ENCODE measurements around the gene IMP3. TPM values are rescaled to one million over a fixed set of nuclear protein-coding genes. Genes with fewer than 3 reads are reported as not detected.

Gene IMP3
- polyA plus RNA-seq, 1 of the 3 experiments (the other 2 are of a cell fraction) = 56.2 TPM

- no peak for TF ChIP-seq REST (IDR thresholded peaks at IDR 0.05; ENCODE audit: low read depth, low read length)
- no peak for TF ChIP-seq RFX5 (IDR thresholded peaks at IDR 0.05; ENCODE audit: low read length)
- no peak for TF ChIP-seq FOXJ3 (CRISPR knock-in tag; IDR thresholded peaks at IDR 0.05)
- TF ChIP-seq EZH2phosphoT487 (IDR thresholded peaks at IDR 0.05; ENCODE audit: borderline replicate concordance, low read depth) = no peak
- no peak for TF ChIP-seq TAF1 (IDR thresholded peaks at IDR 0.05; ENCODE audit: borderline replicate concordance, low read depth, low read length)
- TF ChIP-seq EP300 (IDR thresholded peaks at IDR 0.05; ENCODE audit: borderline replicate concordance in 1 of 2, low read depth in 1 of 2, low read length in 1 of 2) = no peak
These were observed 8.1 kb downstream of the IMP3 start (continued) for GRCh38 chr15:75631935-75632334.

GRCh38 chr15:75625542-75626347, 14.3 kb downstream of the IMP3 start, which contains the start of gene SNUPN:
TSS of gene SNUPN (minus strand) at chr15:75625725. CDS start at chr15:75621051, 4,674 bp downstream.
- ChIA-PET CTCF (interaction anchor here (0.6 to 2.6 kb wide), 10 partner anchors 8 to 257 kb away, joined by 3 to 9 read pairs (median 4); partner anchors contain the start of genes IMP3 and MAN2C1), POLR2A (interaction anchor here (0.6 to 3.0 kb wide), 11 partner anchors 11 to 258 kb away, joined by 3 to 31 read pairs (median 4); partner anchors contain the start of genes IMP3, MAN2C1, SIN3A and SNX33)
- peak; percentile 96 for DNase-seq
- Histone ChIP-seq H3K27me3 (ENCODE audit: insufficient read depth) (no peaks in the 10 kb centered on the region), H3K4me3 (ENCODE audit: low read depth in 2 of 2, low read length in 1 of 2) (peak within 1 kb of the TSS; percentile 73 to 88), H3K79me2 (ENCODE audit: insufficient read depth) (peaks cover 30% of the 10 kb centered on the region), H3K9me3 (no peaks in the 10 kb centered on the region), H3K4me1 (ENCODE audit: control insufficient read depth in 1 of 2, insufficient read depth in 2 of 2, low read depth in 1 of 2, low read length in 1 of 2) (peaks cover 5 to 10% of the 10 kb centered on the region in 2 experiments; a peak in 3 of 4 replicates), H3K27ac (ENCODE audit: low read depth in 2 of 2, low read length in 1 of 2) (peak within 1 kb of the TSS; percentile 92 to 95), H3K4me2 (peak within 1 kb of the TSS; percentile 97), H4K20me1 (ENCODE audit: insufficient read depth) (no peaks in the 10 kb centered on the region), H3K36me3 (replicated peaks in 1 of 2; ENCODE audit: control insufficient read depth in 1 of 2, insufficient read depth in 2 of 2, low read length in 1 of 2) (no peaks in the 10 kb centered on the region), H2AFZ (ENCODE audit: low read depth) (peak within 1 kb of the TSS; percentile 94), H3K9ac (peak within 1 kb of the TSS; percentile 97), H3F3A (replicated peaks; ENCODE audit: insufficient read depth) (peaks cover 38% of the 10 kb centered on the region), H3K9me2 (no peaks in the 10 kb centered on the region)
- 5% methylated on average over 27 of the region's 47 CpGs for WGBS (ENCODE audit: low lambda C conversion rate)
- 0 out of 2 replicates have a peak, but pooled peaks have one; percentile 7 for TF ChIP-seq TEAD4 (IDR thresholded peaks at IDR 0.05; ENCODE audit: borderline replicate concordance, insufficient read depth)
- no peak for TF ChIP-seq FOXJ3 (CRISPR knock-in tag; IDR thresholded peaks at IDR 0.05)
- no peak for TF ChIP-seq RFX5 (IDR thresholded peaks at IDR 0.05; ENCODE audit: low read length)
- no peak for TF ChIP-seq SMC3 (IDR thresholded peaks at IDR 0.05; ENCODE audit: low read depth, low read length)
- TF ChIP-seq RCOR1 (IDR thresholded peaks at IDR 0.05; ENCODE audit: low read length) = peak; percentile 50; the same call in 1 of the 2 replicates
- TF ChIP-seq, protein P1, sequence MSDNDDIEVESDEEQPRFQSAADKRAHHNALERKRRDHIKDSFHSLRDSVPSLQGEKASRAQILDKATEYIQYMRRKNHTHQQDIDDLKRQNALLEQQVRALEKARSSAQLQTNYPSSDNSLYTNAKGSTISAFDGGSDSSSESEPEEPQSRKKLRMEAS (IDR thresholded peaks at IDR 0.05; ENCODE audit: low read depth) = peak; percentile 86
- TF ChIP-seq MXI1 (IDR thresholded peaks at IDR 0.05; ENCODE audit: low read depth, low read length) = 0 out of 2 replicates have a peak, but pooled peaks have one; percentile 8
- TF ChIP-seq, protein P2, sequence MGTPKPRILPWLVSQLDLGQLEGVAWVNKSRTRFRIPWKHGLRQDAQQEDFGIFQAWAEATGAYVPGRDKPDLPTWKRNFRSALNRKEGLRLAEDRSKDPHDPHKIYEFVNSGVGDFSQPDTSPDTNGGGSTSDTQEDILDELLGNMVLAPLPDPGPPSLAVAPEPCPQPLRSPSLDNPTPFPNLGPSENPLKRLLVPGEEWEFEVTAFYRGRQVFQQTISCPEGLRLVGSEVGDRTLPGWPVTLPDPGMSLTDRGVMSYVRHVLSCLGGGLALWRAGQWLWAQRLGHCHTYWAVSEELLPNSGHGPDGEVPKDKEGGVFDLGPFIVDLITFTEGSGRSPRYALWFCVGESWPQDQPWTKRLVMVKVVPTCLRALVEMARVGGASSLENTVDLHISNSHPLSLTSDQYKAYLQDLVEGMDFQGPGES (IDR thresholded peaks at IDR 0.05; ENCODE audit: low read depth, low read length) = no peak
- no peak for TF ChIP-seq FOXM1 (IDR thresholded peaks at IDR 0.05; ENCODE audit: low read depth)
- TF ChIP-seq CTCF (IDR thresholded peaks at IDR 0.05) = no peak
- TF ChIP-seq YY1 (IDR thresholded peaks at IDR 0.05; ENCODE audit: low read depth) = no peak
- TF ChIP-seq, protein P3, sequence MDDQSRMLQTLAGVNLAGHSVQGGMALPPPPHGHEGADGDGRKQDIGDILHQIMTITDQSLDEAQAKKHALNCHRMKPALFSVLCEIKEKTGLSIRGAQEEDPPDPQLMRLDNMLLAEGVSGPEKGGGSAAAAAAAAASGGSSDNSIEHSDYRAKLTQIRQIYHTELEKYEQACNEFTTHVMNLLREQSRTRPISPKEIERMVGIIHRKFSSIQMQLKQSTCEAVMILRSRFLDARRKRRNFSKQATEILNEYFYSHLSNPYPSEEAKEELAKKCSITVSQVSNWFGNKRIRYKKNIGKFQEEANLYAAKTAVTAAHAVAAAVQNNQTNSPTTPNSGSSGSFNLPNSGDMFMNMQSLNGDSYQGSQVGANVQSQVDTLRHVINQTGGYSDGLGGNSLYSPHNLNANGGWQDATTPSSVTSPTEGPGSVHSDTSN (IDR thresholded peaks at IDR 0.05) = peak; percentile 40; the same call in 1 of the 2 replicates
- peak; percentile 77 for TF ChIP-seq CHD2 (IDR thresholded peaks at IDR 0.05; ENCODE audit: low read length, partially characterized antibody)
- no peak for TF ChIP-seq RXRA (IDR thresholded peaks at IDR 0.05; ENCODE audit: borderline replicate concordance, low read depth)
- peak; percentile 85 for TF ChIP-seq POLR2AphosphoS5 (IDR thresholded peaks at IDR 0.05; ENCODE audit: low read depth, low read length)
- peak; percentile 22 to 44; a peak in 3 of 4 replicates for TF ChIP-seq EP300 (IDR thresholded peaks at IDR 0.05; ENCODE audit: borderline replicate concordance in 1 of 2, low read depth in 1 of 2, low read length in 1 of 2)
- TF ChIP-seq SIN3A (IDR thresholded peaks at IDR 0.05; ENCODE audit: borderline replicate concordance, low read depth, low read length) = peak; percentile 73; the same call in 1 of the 2 replicates

Measured in SK-N-SH (cell line).